Cardiac fibroblast (primary cell): ENCODE measurements around the gene ZNF207.
A peak's percentile ranks its signal among the peaks of the same experiment; 100 is the strongest.
"Not testable (repeated sequence)": the region's sequence is repeated elsewhere in the genome, so short reads cannot be mapped to it uniquely, and the experiment has no call there.

Source experiments
- DNase-seq, 2 donors: peaks; one replicate each; pipeline versions ENCODE4 v3.0.0 to v3.0.0-alpha.2; 2010; ENCODE audit warnings: low read depth in 2 of 2
- H3K4me3 ChIP-seq, 2 donors: replicated peaks in 1 of 2; 1 replicate in 1 of 2; 2 replicates in 1 of 2; pipeline ENCODE4 v1.5.1; 2011; ENCODE audit warnings: low read depth in 2 of 2, low read length in 2 of 2, mild to moderate bottlenecking in 2 of 2, moderate library complexity in 1 of 2
- CTCF ChIP-seq: IDR thresholded peaks from one replicate; pipeline ENCODE4 v1.5.1; 2011; ENCODE audit warnings: low read depth, mild to moderate bottlenecking, low read length, inconsistent platforms

Gene ZNF207

GRCh38 chr17:32385971-32386370 lies 36.0 kb downstream of the ZNF207 start:
- no peak for DNase-seq
- H3K4me3 ChIP-seq = no peak overlapping the region
- TF ChIP-seq CTCF = no peak

GRCh38 chr17:32386844-32387243 lies 36.9 kb downstream of the ZNF207 start:
- no peak overlapping the region for H3K4me3 ChIP-seq
- peak in 1 of 2 donors; percentile 36 for DNase-seq
- no peak for TF ChIP-seq CTCF

DNA sequence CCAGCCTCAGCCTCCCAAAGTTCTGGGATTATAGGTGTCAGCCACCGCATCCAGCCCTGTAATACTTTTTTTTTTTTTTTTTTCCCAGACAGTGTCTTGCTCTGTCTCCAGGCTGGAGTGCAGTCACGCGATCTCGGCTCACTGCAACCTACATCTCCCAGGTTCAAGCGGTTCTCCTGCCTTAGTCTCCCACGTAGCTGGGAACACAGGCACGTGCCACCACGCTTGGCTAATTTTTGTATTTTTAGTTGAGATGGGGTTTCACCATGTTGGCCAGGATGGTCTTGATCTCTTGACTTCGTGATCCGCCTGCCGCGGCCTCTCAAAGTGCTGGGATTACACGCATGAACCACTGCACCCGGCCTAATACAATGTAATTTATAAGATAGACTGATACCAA lies 38.2 kb downstream of the ZNF207 start:
- not testable (repeated sequence) for DNase-seq, H3K4me3 ChIP-seq

DNA sequence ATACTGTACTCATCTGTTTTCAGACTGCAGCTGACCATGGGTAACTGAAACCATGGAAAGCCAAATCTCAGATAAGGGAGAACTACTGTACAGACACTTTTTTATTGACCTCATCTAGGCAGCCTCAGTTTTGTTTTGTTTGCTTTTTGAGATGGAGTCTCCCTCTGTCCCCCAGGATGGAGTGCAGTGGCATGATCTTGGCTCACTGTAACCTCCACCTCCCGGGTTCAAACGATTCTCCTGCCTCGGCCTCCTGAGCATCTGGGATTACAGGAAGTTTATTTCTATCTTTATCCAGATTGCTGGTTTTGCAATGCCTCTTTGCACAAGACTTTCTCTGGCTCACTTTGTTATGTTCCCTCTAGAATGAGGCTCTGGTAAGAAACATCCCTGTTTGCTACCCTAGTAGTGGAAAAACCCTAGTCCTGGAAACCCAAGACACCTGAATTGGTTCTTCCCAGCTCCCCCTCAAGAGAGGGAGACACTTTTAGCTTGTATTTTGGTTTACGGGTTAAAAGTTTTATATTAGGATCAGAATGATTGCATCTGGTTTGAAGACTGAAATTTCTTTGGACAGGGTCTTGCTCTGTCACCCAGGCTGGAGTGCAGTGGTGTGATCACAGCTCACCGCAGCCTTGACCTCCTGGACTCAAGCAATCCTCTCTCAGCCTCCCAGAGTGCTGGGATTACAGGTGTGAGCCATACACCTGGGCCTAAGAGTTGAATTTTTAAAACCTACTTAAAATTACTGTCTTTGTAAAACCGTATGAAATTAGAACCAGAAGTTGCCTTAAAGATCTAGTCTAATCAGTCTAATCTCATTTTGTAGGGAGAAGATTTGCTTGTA lies 38.9 kb downstream of the ZNF207 start:
- DNase-seq = peak in 1 of 2 donors; percentile 31
- no peak for TF ChIP-seq CTCF
- no peak overlapping the region for H3K4me3 ChIP-seq

- TF ChIP-seq CTCF = no peak
- no peak for DNase-seq
- no peak overlapping the region for H3K4me3 ChIP-seq
Measured at GRCh38 chr17:32393904-32394303, 43.9 kb downstream of the ZNF207 start.

GRCh38 chr17:32396343-32396742 lies 46.4 kb downstream of the ZNF207 start:
- DNase-seq = no peak
- H3K4me3 ChIP-seq = no peak overlapping the region
- TF ChIP-seq CTCF = no peak

GRCh38 chr17:32398946-32399345 lies 49.0 kb downstream of the ZNF207 start:
- no peak overlapping the region for H3K4me3 ChIP-seq
- no peak for DNase-seq
- TF ChIP-seq CTCF = no peak

- DNase-seq, H3K4me3 ChIP-seq: not testable (repeated sequence)
Measured at GRCh38 chr17:32410085-32410484, 60.1 kb downstream of the ZNF207 start.
